GM12801 (cell line): ENCODE data around the gene MYO7B.

Experiments used
- TF ChIP-seq, protein P1 (sequence below): IDR thresholded peaks from one replicate; pipeline ENCODE4 v1.5.1; 2011; ENCODE audit warnings: control low read depth; ENCODE audit not compliant: insufficient read length; ENCODE audit errors: extremely low read depth

MYO7B gene

DNA sequence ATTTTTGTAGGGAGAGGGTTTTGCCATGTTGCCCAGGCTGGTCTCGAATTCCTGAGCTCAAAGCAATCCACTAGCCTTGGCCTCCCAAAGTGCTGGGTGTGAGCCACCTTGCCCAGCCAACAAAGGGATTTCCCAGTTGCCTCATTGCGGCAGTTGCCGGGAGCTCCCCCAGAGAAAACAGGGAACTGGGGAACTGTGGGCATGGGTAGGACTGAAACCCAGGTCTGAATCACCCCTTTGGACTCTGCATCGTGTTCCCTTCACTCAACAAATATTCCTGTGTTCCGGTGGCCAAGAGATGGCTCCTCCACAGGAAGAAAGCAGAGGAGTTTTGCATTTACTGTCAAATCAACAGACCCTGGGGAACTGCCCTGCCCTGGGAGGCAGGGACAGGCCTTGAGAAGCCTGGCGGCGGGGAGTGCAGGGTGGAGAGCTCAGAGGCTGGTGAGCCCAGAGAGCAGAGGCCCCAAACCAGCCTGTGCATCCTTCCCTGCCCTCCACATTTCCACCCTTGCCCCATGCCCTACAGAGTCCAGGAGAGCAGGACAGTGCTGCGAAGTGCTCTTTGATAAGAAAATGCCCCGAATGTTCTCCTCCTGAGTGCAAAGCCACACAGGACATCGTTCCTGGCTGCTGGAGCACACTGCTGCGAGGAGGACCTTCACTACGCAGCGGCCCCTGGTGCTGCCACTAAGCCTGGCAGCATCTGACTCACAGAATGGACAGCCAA is 24.9 kb downstream of the MYO7B start:
- TF ChIP-seq, protein P1, sequence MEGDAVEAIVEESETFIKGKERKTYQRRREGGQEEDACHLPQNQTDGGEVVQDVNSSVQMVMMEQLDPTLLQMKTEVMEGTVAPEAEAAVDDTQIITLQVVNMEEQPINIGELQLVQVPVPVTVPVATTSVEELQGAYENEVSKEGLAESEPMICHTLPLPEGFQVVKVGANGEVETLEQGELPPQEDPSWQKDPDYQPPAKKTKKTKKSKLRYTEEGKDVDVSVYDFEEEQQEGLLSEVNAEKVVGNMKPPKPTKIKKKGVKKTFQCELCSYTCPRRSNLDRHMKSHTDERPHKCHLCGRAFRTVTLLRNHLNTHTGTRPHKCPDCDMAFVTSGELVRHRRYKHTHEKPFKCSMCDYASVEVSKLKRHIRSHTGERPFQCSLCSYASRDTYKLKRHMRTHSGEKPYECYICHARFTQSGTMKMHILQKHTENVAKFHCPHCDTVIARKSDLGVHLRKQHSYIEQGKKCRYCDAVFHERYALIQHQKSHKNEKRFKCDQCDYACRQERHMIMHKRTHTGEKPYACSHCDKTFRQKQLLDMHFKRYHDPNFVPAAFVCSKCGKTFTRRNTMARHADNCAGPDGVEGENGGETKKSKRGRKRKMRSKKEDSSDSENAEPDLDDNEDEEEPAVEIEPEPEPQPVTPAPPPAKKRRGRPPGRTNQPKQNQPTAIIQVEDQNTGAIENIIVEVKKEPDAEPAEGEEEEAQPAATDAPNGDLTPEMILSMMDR, result no peak

DNA sequence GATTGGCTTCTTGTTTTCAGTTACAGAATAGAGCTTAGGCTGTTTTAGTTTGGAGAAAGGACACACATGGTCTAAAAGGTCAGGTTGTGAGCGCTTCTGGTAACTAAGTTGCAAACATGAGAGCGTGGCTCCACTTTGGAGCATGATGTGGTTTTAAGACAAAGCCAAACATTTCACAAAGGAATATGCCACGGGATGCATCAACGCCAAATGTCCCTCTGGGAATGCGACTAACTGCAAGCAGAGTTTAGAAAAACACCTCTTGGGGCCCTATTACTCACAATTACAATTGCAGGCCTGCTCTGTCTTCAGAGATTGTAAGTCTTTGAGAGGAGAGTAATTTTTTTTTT is 25.4 kb downstream of the MYO7B start:
- TF ChIP-seq, protein P1, result no peak

GRCh38 chr2:127561371-127561770 is 25.9 kb downstream of the MYO7B start:
- TF ChIP-seq, protein P1, result no peak

DNA sequence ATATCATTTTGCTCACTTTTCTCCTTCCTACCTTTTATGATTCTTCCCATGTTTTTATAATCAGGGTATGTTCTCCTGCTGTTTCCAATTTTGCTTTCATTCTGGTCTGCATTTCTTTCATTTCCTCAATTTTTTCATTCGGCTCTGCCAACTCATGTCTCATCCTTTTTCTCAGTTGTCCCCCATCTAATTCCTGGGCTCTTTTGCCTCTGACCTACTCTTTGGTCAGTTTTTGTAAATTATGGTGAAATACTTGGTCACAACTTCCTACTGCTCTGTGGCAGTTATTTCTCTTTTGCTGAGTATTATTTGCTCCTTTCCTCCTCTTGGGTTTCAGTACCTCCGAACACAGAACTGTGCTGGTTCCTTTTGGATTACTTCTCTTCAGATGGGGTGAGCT is 27.5 kb downstream of the MYO7B start:
- TF ChIP-seq, protein P1, result no peak

DNA sequence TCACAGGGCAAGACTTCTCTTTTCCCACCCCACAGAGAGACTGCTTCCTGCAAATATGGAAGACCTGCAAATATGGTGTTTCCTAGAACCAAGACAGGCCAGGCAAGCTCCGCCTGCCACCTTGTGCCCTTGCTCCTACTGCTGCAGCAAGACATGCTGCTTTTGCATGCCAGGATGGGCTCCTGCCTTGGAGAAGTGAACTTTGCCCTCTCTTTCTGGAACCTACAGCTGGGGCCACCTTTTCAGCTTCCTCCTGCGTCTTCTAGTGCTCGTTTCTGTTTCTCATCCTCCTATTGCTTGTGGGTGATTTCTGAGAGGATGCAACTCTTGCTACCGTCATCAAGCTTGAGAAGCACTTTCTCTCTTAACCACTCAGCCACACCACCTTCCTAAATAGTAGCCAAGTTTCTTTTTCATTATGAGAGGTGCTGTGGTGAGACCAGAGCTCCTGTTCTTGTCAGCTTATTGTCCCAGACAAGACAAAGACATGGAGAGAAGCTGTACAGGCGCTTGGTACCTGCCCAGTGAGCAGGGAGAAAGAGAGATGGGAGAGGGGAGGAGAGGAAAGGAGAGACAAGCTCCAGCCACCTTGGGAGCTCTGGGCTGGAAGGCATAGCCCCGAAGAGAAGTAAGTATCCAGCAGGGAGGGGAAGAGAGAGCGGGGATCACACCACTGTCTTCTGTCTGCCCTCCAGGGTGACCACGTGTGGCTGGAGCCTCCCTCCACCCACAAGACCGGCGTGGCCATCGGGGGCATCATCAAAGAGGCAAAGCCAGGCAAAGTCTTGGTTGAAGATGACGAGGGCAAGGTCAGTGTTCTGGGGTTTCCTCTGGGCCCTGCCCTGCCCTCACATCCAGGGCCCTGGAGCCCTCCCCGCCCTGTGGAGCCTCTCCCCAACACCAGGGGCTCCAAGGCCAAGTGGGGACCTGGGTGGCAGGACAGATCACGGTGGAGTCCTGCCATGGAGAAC is 28.3 kb downstream of the MYO7B start:
- TF ChIP-seq, protein P1, result no peak

GRCh38 chr2:127564429-127565260 is 29.2 kb downstream of the MYO7B start:
- TF ChIP-seq, protein P1, result no peak
